Stimulated activated CD4-positive, alpha-beta T cell treated with anti-CD3 and anti-CD28 coated beads, Interleukin-12 subunit alpha, Interleukin-12 subunit beta, amount 100 ng/mL, for 48 hours (primary cell): ENCODE data around the gene SF3B6.

Experiments
- DNase-seq, 3 donors: peaks; one replicate each; pipeline ENCODE4 v3.0.0-alpha.2; 2020; ENCODE audit warnings: low read depth in 2 of 3, low spot score in 1 of 3

The SF3B6 gene

GRCh38 chr2:24021122-24021998, 54.8 kb downstream of the SF3B6 start:
- no peak for DNase-seq

GRCh38 chr2:24020244-24020643, 55.9 kb downstream of the SF3B6 start:
- DNase-seq, result no peak

GRCh38 chr2:24019729-24020128, 56.4 kb downstream of the SF3B6 start:
- DNase-seq, result no peak

- no peak for DNase-seq
These were observed 57.9 kb downstream of the SF3B6 start for GRCh38 chr2:24018241-24018640.

- DNase-seq, result no peak
These were observed 58.4 kb downstream of the SF3B6 start for GRCh38 chr2:24017711-24018110.
